GM08714 (cell line): ENCODE data around the gene ADCYAP1.

Experiments used
- H3K4me3 ChIP-seq: fragments of 200-500 bp; sonication (Bioruptor generic); 2 replicates; pipeline ENCODE4 v1.5.1; 2014; ENCODE audit warnings: mild to moderate bottlenecking, low read length, inconsistent platforms
- ZNF274 ChIP-seq: IDR thresholded peaks from 2 replicates; pipeline ENCODE4 v1.6.1; 2012; ENCODE audit warnings: mild to moderate bottlenecking, low read depth, low read length

ADCYAP1 gene

DNA sequence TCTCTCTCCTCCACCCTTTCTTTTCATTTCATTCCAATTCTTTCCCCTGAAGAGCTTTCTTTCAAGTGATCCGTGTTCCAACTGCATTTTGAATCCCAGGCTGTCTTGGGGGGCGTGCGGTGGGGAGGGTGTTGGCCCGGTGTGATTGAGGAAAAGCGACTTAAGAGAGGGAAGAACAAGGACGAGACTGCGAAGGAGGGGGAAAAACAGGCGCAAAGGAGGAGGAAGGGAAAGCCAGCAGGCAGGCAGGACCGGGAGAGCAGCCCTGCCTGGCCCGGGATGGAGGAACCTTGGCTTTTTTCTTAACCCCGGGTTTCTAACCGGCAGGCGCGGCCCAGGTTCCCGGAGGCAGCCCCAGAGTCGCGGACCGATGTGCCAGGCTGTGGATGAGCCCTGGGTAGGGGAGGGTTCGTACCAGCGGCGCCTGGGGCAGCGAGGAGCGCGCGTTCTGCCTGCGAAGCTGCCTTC, 1.3 kb downstream of the ADCYAP1 start:
- no peak overlapping the region for H3K4me3 ChIP-seq
- TF ChIP-seq ZNF274, result no peak

DNA sequence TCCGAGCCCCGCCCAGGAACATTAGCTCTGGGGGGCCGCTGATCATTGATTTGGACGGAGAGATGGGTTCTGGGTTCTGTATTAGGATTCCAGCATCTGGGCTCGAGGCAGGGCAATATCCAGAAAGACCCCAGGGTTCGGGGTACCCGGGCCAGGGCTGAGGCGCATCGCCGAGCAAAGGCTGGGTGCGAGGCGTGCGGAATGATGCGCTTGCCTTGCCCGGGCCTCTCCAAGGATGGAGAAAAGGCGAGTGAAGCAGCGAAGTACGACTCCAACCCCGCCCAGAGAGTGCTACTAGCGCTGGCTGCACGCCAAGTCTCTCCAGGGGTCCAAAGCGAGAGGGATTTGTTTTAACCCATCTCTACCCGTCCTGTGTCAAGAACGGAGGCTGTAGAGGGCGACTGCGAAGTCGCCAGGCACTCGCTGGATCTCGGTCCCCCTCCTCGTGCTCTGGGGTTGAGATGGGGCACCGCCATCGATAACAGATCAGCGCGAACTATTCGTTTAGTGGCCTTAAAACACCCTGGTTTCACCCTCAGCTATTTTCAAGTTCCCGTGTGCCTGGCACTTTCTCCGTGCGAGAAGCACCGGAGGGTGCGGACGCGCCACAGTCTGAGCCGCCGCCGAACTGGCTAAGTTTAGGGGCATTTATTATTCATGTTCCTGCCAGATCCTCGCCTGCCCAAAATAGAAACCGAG, 1.9 kb downstream of the ADCYAP1 start:
- no peak overlapping the region for H3K4me3 ChIP-seq
- TF ChIP-seq ZNF274, result no peak

DNA sequence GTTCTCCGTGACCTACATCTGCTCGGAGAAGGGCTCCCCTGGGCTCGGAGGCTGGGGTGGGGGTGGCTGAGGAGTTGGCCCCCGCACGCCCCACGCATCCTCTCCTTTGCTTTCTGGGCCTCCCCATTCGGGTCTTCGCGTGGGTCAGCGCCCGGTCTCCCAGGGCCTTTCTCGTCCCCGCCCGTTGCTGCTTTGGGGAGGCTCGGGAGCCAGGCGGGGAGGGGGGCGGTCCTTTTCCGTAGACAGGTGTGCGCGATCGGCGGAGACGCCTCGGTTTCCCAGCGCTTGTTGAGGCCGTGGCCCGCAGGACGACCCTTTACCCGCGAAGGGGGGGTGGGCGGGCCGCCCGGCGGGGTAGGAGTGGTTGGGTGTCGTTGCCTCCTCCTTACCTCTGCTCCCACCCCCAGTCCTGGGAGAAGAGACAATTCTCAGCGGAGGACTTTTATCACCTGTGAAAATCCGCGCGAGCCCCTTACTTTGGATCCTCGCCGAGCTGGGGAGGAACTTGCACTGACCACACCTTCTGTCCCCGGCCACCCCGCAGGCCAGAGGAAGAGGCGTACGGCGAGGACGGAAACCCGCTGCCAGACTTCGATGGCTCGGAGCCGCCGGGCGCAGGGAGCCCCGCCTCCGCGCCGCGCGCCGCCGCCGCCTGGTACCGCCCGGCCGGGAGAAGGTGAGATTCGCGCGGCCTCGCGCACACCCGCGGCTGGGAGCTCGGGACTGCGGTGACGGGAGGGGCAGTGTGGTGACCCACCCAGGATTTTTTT, 2.6 kb downstream of the ADCYAP1 start:
- peak overlapping the region; percentile 45; the same call in 1 of the 2 replicates for H3K4me3 ChIP-seq
- no peak for TF ChIP-seq ZNF274

DNA sequence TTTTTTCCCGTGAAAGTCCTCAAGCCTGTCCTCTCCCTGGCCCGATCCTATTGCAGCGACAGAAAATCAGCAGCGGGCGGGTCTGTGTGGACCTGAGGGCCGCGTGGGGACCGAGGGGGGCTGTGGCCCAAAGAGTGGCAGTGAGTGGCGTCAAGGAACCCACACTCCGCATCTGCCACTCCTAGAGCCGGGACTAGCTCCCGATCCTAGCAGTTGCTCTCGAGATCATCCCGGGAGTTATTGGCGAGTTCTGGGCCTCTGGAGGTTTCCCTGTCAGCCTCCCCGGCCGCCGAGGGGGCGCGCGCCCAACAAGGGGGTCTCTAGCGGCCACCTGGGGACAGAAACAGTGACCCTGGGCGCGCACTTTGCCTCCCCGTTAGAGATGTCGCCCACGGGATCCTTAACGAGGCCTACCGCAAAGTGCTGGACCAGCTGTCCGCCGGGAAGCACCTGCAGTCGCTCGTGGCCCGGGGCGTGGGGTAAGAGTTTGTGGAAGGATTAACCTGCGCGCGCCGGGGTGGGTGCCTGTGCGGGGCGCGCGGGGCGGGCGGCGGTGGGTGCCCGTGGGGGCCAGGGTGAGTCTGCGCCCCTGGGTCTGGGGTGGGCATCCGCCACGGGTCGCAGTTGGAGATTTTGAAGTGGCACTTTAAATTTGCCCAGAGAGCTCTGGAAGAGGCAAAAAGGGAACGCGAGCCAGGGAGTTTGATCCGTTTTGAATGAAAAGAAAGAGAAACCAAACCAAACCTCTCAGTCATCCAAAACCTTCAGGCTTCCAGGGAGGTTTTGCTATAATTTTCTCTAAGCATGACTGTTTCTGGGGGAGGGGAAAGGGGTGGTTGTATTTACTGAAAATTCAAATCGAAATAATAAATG, 3.5 kb downstream of the ADCYAP1 start:
- no peak for TF ChIP-seq ZNF274
- peak overlapping the region; percentile 45; the same call in 1 of the 2 replicates for H3K4me3 ChIP-seq

GRCh38 chr18:908758-909724, 4.4 kb downstream of the ADCYAP1 start:
- no peak for TF ChIP-seq ZNF274
- H3K4me3 ChIP-seq, result peak overlapping the region; percentile 45; the same call in 1 of the 2 replicates

DNA sequence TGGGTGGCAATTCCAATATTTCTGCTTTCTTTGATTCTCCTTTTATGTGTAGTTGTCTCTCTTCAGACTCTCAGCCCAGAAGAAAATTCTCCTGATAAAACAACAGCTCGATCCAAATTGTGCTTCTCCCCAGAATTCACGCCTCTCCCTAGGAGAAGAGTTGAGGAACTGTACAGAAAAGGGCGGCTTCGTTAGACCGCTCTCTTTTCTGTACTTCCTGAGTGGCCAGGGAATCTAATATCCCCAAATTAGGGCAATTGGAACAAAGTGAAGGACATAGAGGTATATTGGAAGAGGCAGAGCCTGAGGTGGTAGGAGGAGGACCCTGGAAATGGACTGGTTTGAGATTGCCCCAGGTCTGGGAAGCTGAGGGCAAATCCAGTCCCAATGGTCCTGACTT, 5.6 kb downstream of the ADCYAP1 start:
- H3K4me3 ChIP-seq, result no peak overlapping the region
- TF ChIP-seq ZNF274, result no peak

GRCh38 chr18:911025-911424, 6.4 kb downstream of the ADCYAP1 start:
- H3K4me3 ChIP-seq, result no peak overlapping the region
- no peak for TF ChIP-seq ZNF274

GRCh38 chr18:911486-911885, 6.8 kb downstream of the ADCYAP1 start:
- H3K4me3 ChIP-seq, result no peak overlapping the region
- no peak for TF ChIP-seq ZNF274

- no peak for TF ChIP-seq ZNF274
- H3K4me3 ChIP-seq, result no peak overlapping the region
Observed at GRCh38 chr18:916562-916961, 11.9 kb downstream of the ADCYAP1 start.

- no peak for TF ChIP-seq ZNF274
- no peak overlapping the region for H3K4me3 ChIP-seq
Observed at GRCh38 chr18:919078-919477, 14.4 kb downstream of the ADCYAP1 start.

DNA sequence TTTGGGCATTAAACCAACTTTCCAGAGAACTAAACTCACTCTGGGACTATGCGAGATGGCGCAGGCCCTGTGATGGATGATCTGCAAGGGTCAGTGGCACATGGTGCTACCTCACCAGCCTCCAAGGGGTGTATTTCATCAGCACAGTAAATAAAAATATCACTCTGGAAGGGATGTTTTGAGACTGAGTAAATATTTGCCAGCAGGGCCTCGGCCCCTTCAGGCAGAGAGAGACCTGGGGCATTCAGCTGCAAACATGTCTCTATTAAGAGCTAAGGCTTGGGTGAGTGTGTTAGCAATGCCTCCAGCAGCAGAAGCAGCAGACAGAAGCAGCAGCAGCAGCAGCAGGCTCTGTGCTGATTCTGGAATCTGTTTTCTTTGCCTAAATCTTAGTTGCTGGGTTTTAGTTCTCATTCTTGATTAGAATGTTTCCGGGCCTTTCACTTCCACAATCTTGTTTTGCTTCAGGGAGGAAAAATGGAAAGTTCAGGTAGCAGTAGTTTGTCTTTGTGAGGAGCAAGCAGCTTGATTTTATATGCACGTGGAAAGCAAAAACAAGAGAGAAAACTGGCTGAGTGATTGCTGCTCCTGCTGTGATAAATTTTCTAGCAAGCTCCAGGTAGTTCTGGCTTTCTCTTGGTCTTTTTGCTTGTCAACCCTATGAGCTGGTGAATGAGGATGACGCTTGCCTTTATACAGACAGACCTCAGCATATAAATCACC, 18.6 kb downstream of the ADCYAP1 start:
- no peak overlapping the region for H3K4me3 ChIP-seq
- TF ChIP-seq ZNF274, result no peak

DNA sequence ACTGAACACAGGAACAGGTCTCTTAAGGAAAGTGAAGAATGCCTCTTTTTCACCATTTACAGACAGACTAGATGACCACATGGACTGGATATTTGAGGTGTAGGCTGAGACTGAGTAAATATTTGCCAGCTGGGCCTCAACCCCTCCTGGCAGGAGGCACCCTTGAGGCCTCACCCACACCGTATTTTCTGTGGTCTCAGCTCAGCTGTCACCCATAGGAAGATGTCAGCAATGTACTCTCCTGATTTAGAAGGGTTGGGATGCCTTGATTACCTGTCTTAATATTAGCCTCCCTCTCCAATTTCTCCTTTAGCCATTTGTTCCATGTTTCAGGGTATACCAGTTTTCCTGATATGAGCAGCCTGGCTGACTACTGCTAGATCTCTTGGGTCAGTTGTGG, 20.3 kb downstream of the ADCYAP1 start:
- no peak for TF ChIP-seq ZNF274

GRCh38 chr18:926946-927345, 22.3 kb downstream of the ADCYAP1 start:
- H3K4me3 ChIP-seq, result no peak overlapping the region
- TF ChIP-seq ZNF274, result no peak

More for the DNA sequence above, 20.3 kb downstream of the ADCYAP1 start:
- H3K4me3 ChIP-seq, result no peak overlapping the region
